Body of pancreas (tissue), 4 donors: ENCODE data around the gene HTR2B.

Experiments
- POLR2A ChIP-seq, 3 donors: fragments of 450-650 bp; IDR thresholded peaks; one replicate each; pipeline ENCODE4 v1.6.1; 2016; ENCODE audit warnings: antibody characterized with exemption in 3 of 3, mild to moderate bottlenecking in 2 of 3
- TF ChIP-seq, protein P1 (sequence below), 7 experiments: fragments of 450-650 bp in 4 of 7; fragments of 200-600 bp in 3 of 7; sonication (generic) in 3 of 7; IDR thresholded peaks; one replicate each; pipeline ENCODE4 v1.5.1; 2016 to 2019; ENCODE audit warnings: antibody characterized with exemption in 7 of 7

GRCh38 chr2:231117922-231118613 lies 6.8 kb downstream of the HTR2B start:
- TF ChIP-seq, protein P1, sequence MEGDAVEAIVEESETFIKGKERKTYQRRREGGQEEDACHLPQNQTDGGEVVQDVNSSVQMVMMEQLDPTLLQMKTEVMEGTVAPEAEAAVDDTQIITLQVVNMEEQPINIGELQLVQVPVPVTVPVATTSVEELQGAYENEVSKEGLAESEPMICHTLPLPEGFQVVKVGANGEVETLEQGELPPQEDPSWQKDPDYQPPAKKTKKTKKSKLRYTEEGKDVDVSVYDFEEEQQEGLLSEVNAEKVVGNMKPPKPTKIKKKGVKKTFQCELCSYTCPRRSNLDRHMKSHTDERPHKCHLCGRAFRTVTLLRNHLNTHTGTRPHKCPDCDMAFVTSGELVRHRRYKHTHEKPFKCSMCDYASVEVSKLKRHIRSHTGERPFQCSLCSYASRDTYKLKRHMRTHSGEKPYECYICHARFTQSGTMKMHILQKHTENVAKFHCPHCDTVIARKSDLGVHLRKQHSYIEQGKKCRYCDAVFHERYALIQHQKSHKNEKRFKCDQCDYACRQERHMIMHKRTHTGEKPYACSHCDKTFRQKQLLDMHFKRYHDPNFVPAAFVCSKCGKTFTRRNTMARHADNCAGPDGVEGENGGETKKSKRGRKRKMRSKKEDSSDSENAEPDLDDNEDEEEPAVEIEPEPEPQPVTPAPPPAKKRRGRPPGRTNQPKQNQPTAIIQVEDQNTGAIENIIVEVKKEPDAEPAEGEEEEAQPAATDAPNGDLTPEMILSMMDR (IDR thresholded peaks at IDR 0.05): no peak
- no peak for TF ChIP-seq POLR2A (IDR thresholded peaks at IDR 0.05)
